ENCODE data around the gene SETD2. TPM values are rescaled to one million over a fixed set of nuclear protein-coding genes. Genes with fewer than 3 reads are reported as not detected.

SETD2 gene
- total and polyA plus RNA-seq, 9 of the 15 experiments (the other 6 are each of a cell fraction or from before 2014, with no cell fraction given) = 8.2 to 44.0 (median 33.6) TPM

DNA sequence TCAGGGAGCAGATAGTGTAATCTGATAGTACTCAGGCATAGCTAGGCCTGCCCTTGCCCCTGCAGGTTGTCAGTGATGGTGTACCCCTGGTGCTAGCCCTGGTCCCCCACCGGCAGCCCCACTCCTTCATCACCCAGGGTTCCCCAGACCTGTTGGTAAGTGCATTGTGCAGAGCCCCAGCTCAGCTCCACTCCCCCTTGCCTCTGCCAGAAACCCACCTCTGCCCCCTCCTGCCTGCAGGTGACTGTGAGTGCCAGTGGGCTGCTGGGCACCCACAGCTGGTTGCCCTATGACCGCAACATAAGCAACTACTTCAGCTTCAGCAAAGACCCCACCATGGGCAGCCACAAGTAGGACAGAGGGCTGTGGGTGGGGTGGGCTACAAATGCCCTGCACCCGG, 156.9 kb downstream of the SETD2 start:
- no TSS peak for BruUV-seq (replicated peaks)
- Histone ChIP-seq H3K9me1 (ENCODE audit: control insufficient read depth, insufficient read depth, low read length) (no peaks in the 10 kb centered on the region), H3K36me3 (ENCODE audit: control insufficient read depth, insufficient read depth, low read length) (peaks cover 81% of the 10 kb centered on the region; the same call in 2 of the 3 replicates), H3K79me2 (ENCODE audit: control insufficient read depth, insufficient read depth, low read length) (no peaks in the 10 kb centered on the region), H3K27me3 (ENCODE audit: control insufficient read depth in 2 of 2, insufficient read depth in 2 of 2, low read length in 2 of 2) (no peaks in the 10 kb centered on the region), H3K27ac (ENCODE audit: extremely low read depth, low read depth, low read length) (no peak overlapping the region), H4K20me1 (replicated peaks; ENCODE audit: control insufficient read depth, insufficient read depth, low read length) (no peaks in the 10 kb centered on the region), H3K4me1 (replicated peaks in 1 of 2; ENCODE audit: control insufficient read depth in 2 of 2, insufficient read depth in 2 of 2, low read length in 2 of 2) (peaks cover 0 to 22% of the 10 kb centered on the region in 2 experiments; a peak in 1 of 5 replicates), H3K9ac (ENCODE audit: insufficient read depth in 1 of 2, low read depth in 2 of 2, low read length in 2 of 2) (no peak overlapping the region), H3K4me2 (ENCODE audit: insufficient read depth, low read length) (no peak overlapping the region), H3K9me3 (replicated peaks; ENCODE audit: control insufficient read depth, insufficient read depth, low read depth, low read length) (no peaks in the 10 kb centered on the region), H3K4me3 (no peak overlapping the region), H2AFZ (ENCODE audit: low read depth, low read length) (no peak overlapping the region)
- POLR2A ChIA-PET = interaction anchor here (0.6 to 1.8 kb wide), 5 partner anchors 9 to 279 kb away, joined by 3 to 8 read pairs (median 5); partner anchors contain the start of gene NBEAL2
- WGBS (ENCODE audit: insufficient coverage, low coverage, missing lambda C conversion rate) = 85% methylated on average over 3 of the region's 3 CpGs
- intact Hi-C loops (cut with micrococcal nuclease) = no loop called here
- ATAC-seq = no peak
- DNase-seq (ENCODE audit: extremely low read depth in 1 of 4, low spot score in 3 of 4) = no peak
- CTCF ChIA-PET (ENCODE audit: low intra/inter-chr PET ratio) = no interaction called here
- no peak for TF ChIP-seq FOXJ2 (tag; IDR thresholded peaks at IDR 0.05)
- no peak for TF ChIP-seq ZNF696 (CRISPR knock-in tag; conservative IDR thresholded peaks at IDR 0.05)
- TF ChIP-seq, protein P1, sequence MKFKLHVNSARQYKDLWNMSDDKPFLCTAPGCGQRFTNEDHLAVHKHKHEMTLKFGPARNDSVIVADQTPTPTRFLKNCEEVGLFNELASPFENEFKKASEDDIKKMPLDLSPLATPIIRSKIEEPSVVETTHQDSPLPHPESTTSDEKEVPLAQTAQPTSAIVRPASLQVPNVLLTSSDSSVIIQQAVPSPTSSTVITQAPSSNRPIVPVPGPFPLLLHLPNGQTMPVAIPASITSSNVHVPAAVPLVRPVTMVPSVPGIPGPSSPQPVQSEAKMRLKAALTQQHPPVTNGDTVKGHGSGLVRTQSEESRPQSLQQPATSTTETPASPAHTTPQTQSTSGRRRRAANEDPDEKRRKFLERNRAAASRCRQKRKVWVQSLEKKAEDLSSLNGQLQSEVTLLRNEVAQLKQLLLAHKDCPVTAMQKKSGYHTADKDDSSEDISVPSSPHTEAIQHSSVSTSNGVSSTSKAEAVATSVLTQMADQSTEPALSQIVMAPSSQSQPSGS (CRISPR knock-in tag; IDR thresholded peaks at IDR 0.05) = no peak
- peak; percentile 17; the same call in 1 of the 2 replicates for TF ChIP-seq POLR2AphosphoS5 (IDR thresholded peaks at IDR 0.05; ENCODE audit: control insufficient read depth, insufficient read depth, low read depth, low read length)
- TF ChIP-seq DACH1 (IDR thresholded peaks at IDR 0.05; ENCODE audit: partially characterized antibody) = no peak
- in situ Hi-C loops (cut with MboI) = no loop called here
- FAIRE-seq = no peak
